Esophagus squamous epithelium (tissue), 4 donors: ENCODE data around the gene INSYN2A.

Experiments
- CTCF ChIP-seq, 6 experiments: fragments of 450-650 bp in 4 of 6; fragments of 200-600 bp in 2 of 6; sonication (generic) in 2 of 6; IDR thresholded peaks; one replicate each; pipeline ENCODE4 v1.5.1; 2016 to 2019; ENCODE audit warnings: antibody characterized with exemption in 6 of 6, mild to moderate bottlenecking in 4 of 6, moderate library complexity in 4 of 6
- POLR2A ChIP-seq, 4 donors: fragments of 450-650 bp; IDR thresholded peaks; one replicate each; pipeline ENCODE4 v1.6.1; 2017; ENCODE audit warnings: antibody characterized with exemption in 4 of 4, mild to moderate bottlenecking in 4 of 4, moderate library complexity in 3 of 4

- TF ChIP-seq CTCF (IDR thresholded peaks at IDR 0.05) (no peak), POLR2A (IDR thresholded peaks at IDR 0.05) (no peak)
Observed at GRCh38 chr10:127153181-127153580, 43.2 kb downstream of the INSYN2A start.
